B cell (primary cell): ENCODE data around the gene ARHGAP30. TPM values are rescaled to one million over a fixed set of nuclear protein-coding genes. Genes with fewer than 3 reads are reported as not detected.

ENCODE experiments used
- ATAC-seq: fragments of 200-7000 bp; cut with Tn5 transposase; one replicate; pipeline ENCODE4 v1.10.0; 2021; ENCODE audit warnings: low read depth, mild to moderate bottlenecking, moderate number of reproducible peaks, moderate library complexity
- CTCF ChIA-PET: fragments of 350-600 bp; sonication (Branson Sonifier 250); formaldehyde crosslinking; loops from one replicate; lab custom pipeline; 2021; ENCODE audit warnings: antibody characterized with exemption, inconsistent platforms; lab: Charles Lee
- POLR2A ChIA-PET: fragments of 350-600 bp; sonication (Branson Sonifier 250); formaldehyde crosslinking; loops from one replicate; lab custom pipeline; 2021; ENCODE audit warnings: antibody characterized with exemption; lab: Charles Lee
- DNase-seq: peaks from one replicate; pipeline ENCODE4 v3.0.0; 2013
- H2AFZ ChIP-seq: 2 replicates; pipeline ENCODE4 v1.6.1; 2012; ENCODE audit warnings: mild to moderate bottlenecking, low read depth, low read length; ENCODE audit not compliant: insufficient read depth, poor library complexity, severe bottlenecking
- H3K27ac ChIP-seq, 2 donors: 1 replicate in 1 of 2; 2 replicates in 1 of 2; pipeline ENCODE4 v1.5.1; 2012 to 2013; ENCODE audit warnings: low read length in 2 of 2, mild to moderate bottlenecking in 2 of 2, moderate library complexity in 1 of 2
- H3K27me3 ChIP-seq, 4 experiments: fragments of 200-600 bp in 1 of 4; sonication (generic) in 1 of 4; replicated peaks in 1 of 4; 1 replicate in 2 of 4; 2 replicates in 2 of 4; pipeline versions ENCODE4 v1.6.1 to v1.7.0; 2013 to 2016; ENCODE audit warnings: low read length in 3 of 4, mild to moderate bottlenecking in 2 of 4, mixed read lengths in 1 of 4, moderate library complexity in 1 of 4; ENCODE audit not compliant: insufficient read depth in 4 of 4, control insufficient read depth in 3 of 4; ENCODE audit errors: control extremely low read depth in 1 of 4
- H3K36me3 ChIP-seq, 2 experiments: replicated peaks in 1 of 2; 1 replicate in 1 of 2; 2 replicates in 1 of 2; pipeline versions ENCODE4 v1.6.1 to v1.7.1; 2013; ENCODE audit warnings: low read length in 1 of 2; ENCODE audit not compliant: insufficient read depth in 2 of 2, control insufficient read depth in 1 of 2; ENCODE audit errors: control extremely low read depth in 1 of 2, extremely low read depth in 1 of 2
- H3K4me1 ChIP-seq, 2 donors: fragments of 200-600 bp in 1 of 2; sonication (generic) in 1 of 2; 1 replicate in 1 of 2; 2 replicates in 1 of 2; pipeline versions ENCODE4 v1.5.1 to v1.6.1; 2013 to 2017; ENCODE audit warnings: low read length in 2 of 2; ENCODE audit not compliant: control insufficient read depth in 2 of 2, insufficient read depth in 2 of 2
- H3K4me2 ChIP-seq: replicated peaks from 2 replicates; pipeline ENCODE3; 2012; ENCODE audit warnings: mild to moderate bottlenecking, low read depth, low read length; ENCODE audit not compliant: poor library complexity, severe bottlenecking
- H3K4me3 ChIP-seq, 5 experiments: fragments of 200-600 bp in 1 of 5; sonication (generic) in 1 of 5; 1 replicate in 3 of 5; 2 replicates in 2 of 5; pipeline versions ENCODE4 v1.5.1 to v1.7.0; 2011 to 2016; ENCODE audit warnings: low read length in 4 of 5, mild to moderate bottlenecking in 4 of 5, low read depth in 2 of 5, control low read depth in 1 of 5, moderate library complexity in 1 of 5; ENCODE audit not compliant: insufficient read depth in 1 of 5; ENCODE audit errors: control extremely low read depth in 1 of 5, extremely low read depth in 1 of 5
- H3K79me2 ChIP-seq: fragments of 200-600 bp; sonication (generic); one replicate; pipeline ENCODE4 v1.6.0; 2016; ENCODE audit warnings: low read length; ENCODE audit not compliant: control insufficient read depth, insufficient read depth
- H3K9ac ChIP-seq: fragments of 200-600 bp; sonication (generic); 2 replicates; pipeline ENCODE4 v1.6.1; 2017; ENCODE audit warnings: mild to moderate bottlenecking, low read length, moderate library complexity
- H3K9me3 ChIP-seq, 3 donors: one replicate each; pipeline versions ENCODE4 v1.6.1 to v1.7.1; 2013; ENCODE audit warnings: low read length in 2 of 3; ENCODE audit not compliant: control insufficient read depth in 2 of 3, insufficient read depth in 1 of 3; ENCODE audit errors: control extremely low read depth in 1 of 3
- H4K20me1 ChIP-seq: 2 replicates; pipeline ENCODE4 v1.6.0; 2012; ENCODE audit warnings: mild to moderate bottlenecking, low read length; ENCODE audit not compliant: insufficient read depth, control insufficient read depth, poor library complexity, severe bottlenecking
- H3K27ac Mint-ChIP-seq: one replicate; pipeline ENCODE4 v1.8.0; 2021; ENCODE audit warnings: mixed read lengths
- H3K27me3 Mint-ChIP-seq: one replicate; pipeline ENCODE4 v1.8.0; 2021; ENCODE audit warnings: mixed read lengths
- H3K4me1 Mint-ChIP-seq: one replicate; pipeline ENCODE4 v1.8.0; 2021; ENCODE audit warnings: mixed read lengths
- H3K4me3 Mint-ChIP-seq: one replicate; pipeline ENCODE4 v1.8.0; 2021; ENCODE audit warnings: mixed read lengths
- H3K9me3 Mint-ChIP-seq: one replicate; pipeline ENCODE4 v1.8.0; 2022; ENCODE audit warnings: mixed read lengths; ENCODE audit not compliant: insufficient read depth
- EZH2 ChIP-seq: IDR thresholded peaks from 2 replicates; pipeline ENCODE4 v1.6.1; 2012; ENCODE audit warnings: borderline replicate concordance, low read depth, mild to moderate bottlenecking, moderate library complexity, low read length; ENCODE audit not compliant: insufficient read depth, poor library complexity, severe bottlenecking
- WGBS: methylation state at CpG from one replicate; pipeline ENCODE4 v1.1.5; 2013; ENCODE audit warnings: missing lambda C conversion rate; ENCODE audit not compliant: insufficient coverage; 5-methylcytosine and 5-hydroxymethylcytosine counted together
- intact Hi-C: fragments of 100-400 bp; cut with micrococcal nuclease; formaldehyde crosslinking; loops from one replicate; pipeline ENCODE4 v1.10.0; 2022
- polyA plus RNA-seq: library from polyadenylated mRNA; depleted of rRNA; stranded (reverse); fragments of >200 nt; gene quantifications from 2 replicates; pipeline ENCODE4 v1.2.3, GENCODE V29; 2012
- total RNA-seq, 2 donors: library from RNA; stranded (reverse); fragments of 120-200 nt in 1 of 2; gene quantifications; 1 replicate in 1 of 2; 2 replicates in 1 of 2; pipeline versions ENCODE4 v1.2.3 to v1.2.4, GENCODE V29; 2013 to 2022
- TF ChIP-seq, protein P1 (sequence below): fragments of 200-600 bp; IDR thresholded peaks from one replicate; pipeline ENCODE4 v1.8.0; 2022; ENCODE audit warnings: antibody characterized with exemption, mild to moderate bottlenecking

Gene ARHGAP30
- total and polyA plus RNA-seq, 2 donors (not counting 1 experiment from before 2014, with no cell fraction given), result 122 to 146 TPM

DNA sequence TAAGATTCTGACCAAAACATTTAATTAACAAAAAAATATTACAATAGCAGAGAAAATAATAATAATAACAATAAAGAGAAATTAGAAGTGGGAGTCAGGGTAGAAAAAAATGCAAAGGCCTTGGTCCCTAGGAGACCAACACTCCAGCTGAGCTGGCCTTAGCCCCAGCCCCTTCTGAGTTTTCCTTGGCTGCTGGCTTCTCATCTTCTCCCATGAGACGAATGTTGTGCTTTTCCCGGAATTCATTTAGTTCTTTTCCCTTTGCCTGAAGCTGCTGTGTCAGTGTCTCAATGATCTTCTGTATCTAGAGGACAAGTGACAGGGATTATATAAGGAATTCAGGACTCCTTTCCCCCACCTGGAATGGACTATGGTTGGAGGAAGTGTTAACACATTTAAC, 30.9 kb upstream of the ARHGAP30 start:
- Histone ChIP-seq H3K27me3 (no peaks in the 10 kb centered on the region), H3K79me2 (peaks cover 3% of the 10 kb centered on the region), H3K27ac (no peak overlapping the region), H3K36me3 (peaks cover 0 to 24% of the 10 kb centered on the region in 2 experiments), H2AFZ (no peak overlapping the region), H3K4me1 (peaks cover 16 to 31% of the 10 kb centered on the region in 2 donors), H3K4me3 (no peak overlapping the region), H4K20me1 (peaks cover 5% of the 10 kb centered on the region), H3K4me2 (no peak overlapping the region), H3K9me3 (no peaks in the 10 kb centered on the region), H3K9ac (no peak overlapping the region)
- no peaks in the 10 kb centered on the region for H3K27me3 Mint-ChIP-seq
- no peak for ATAC-seq
- TF ChIP-seq EZH2, result no peak
- TF ChIP-seq, protein P1, sequence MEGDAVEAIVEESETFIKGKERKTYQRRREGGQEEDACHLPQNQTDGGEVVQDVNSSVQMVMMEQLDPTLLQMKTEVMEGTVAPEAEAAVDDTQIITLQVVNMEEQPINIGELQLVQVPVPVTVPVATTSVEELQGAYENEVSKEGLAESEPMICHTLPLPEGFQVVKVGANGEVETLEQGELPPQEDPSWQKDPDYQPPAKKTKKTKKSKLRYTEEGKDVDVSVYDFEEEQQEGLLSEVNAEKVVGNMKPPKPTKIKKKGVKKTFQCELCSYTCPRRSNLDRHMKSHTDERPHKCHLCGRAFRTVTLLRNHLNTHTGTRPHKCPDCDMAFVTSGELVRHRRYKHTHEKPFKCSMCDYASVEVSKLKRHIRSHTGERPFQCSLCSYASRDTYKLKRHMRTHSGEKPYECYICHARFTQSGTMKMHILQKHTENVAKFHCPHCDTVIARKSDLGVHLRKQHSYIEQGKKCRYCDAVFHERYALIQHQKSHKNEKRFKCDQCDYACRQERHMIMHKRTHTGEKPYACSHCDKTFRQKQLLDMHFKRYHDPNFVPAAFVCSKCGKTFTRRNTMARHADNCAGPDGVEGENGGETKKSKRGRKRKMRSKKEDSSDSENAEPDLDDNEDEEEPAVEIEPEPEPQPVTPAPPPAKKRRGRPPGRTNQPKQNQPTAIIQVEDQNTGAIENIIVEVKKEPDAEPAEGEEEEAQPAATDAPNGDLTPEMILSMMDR, result no peak
- no peak for DNase-seq
- H3K9me3 Mint-ChIP-seq, result no peaks in the 10 kb centered on the region
- POLR2A ChIA-PET, result no interaction called here
- H3K4me1 Mint-ChIP-seq, result peaks cover 39% of the 10 kb centered on the region
- no CpG with 5 or more reads among the region's 2 CpGs for WGBS
- intact Hi-C loops, result no loop called here
- no peak overlapping the region for H3K27ac Mint-ChIP-seq
- CTCF ChIA-PET, result interaction anchor here (1.2 to 8.7 kb wide), 3 partner anchors 30 to 104 kb away, joined by 3 to 142 read pairs (median 137); partner anchors contain the start of genes ARHGAP30 and PPOX
- no peak overlapping the region for H3K4me3 Mint-ChIP-seq

DNA sequence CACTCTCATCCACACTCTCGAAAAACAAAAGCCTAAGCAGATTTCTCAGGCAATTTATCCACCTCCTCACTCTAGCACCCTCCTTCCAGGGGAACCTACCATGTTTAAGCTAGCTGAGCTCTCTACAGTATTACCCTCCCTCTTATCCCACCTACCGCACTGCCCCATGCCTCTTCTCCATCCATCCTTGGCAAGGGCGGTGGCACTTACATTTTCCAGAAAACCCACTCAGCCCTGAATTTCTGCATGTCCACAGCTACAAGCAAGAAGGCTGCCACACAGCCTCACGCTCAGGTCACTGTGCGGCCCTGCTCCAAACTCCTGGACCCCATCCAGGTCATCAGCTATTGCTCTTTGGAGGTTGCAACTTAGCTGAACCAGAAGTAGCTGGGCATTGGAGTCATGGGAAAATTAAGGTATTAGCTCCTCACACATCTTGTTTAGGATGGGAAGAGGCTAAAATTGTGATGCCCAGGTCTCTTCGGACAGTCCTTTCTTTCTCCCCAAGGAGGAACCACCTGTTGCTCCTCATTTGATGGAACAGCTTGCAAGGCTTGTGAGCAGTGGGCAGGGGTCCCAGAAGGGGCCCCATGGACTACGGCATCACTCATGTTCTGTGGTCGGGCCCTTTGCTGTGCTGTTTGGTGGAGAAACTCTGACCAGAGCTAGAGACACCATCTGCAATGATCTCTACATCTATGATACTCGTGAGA, 29.6 kb upstream of the ARHGAP30 start:
- no peak for DNase-seq
- Histone ChIP-seq H2AFZ (no peak overlapping the region), H3K9ac (no peak overlapping the region), H3K9me3 (no peaks in the 10 kb centered on the region), H3K27me3 (no peaks in the 10 kb centered on the region), H3K79me2 (no peaks in the 10 kb centered on the region), H3K4me3 (no peak overlapping the region), H4K20me1 (no peaks in the 10 kb centered on the region), H3K27ac (no peak overlapping the region), H3K4me2 (peak overlapping the region; percentile 87), H3K36me3 (peaks cover 0 to 24% of the 10 kb centered on the region in 2 experiments), H3K4me1 (peaks cover 16 to 31% of the 10 kb centered on the region in 2 donors)
- no peak for ATAC-seq
- POLR2A ChIA-PET, result interaction anchor here (0.9 to 2.8 kb wide), 7 partner anchors 17 to 109 kb away, joined by 3 to 23 read pairs (median 5); partner anchors contain the start of genes ARHGAP30, F11R, NIT1 and PFDN2
- Mint-ChIP-seq H3K9me3 (no peaks in the 10 kb centered on the region), H3K4me3 (peak overlapping the region; percentile 94), H3K27me3 (no peaks in the 10 kb centered on the region), H3K27ac (peak overlapping the region; percentile 90), H3K4me1 (peaks cover 36% of the 10 kb centered on the region)
- CTCF ChIA-PET, result interaction anchor here (1.2 to 8.7 kb wide), 8 partner anchors 28 to 103 kb away, joined by 4 to 142 read pairs (median 33); partner anchors contain the start of genes ARHGAP30, F11R, TSTD1 and USF1
- intact Hi-C loops, result loop anchor here (5.0 to 10.0 kb wide), 2 partner anchors 77 to 286 kb away; partner anchors contain the start of gene F11R
- no peak for TF ChIP-seq EZH2
- TF ChIP-seq, protein P1, result no peak
- 99% methylated on average over 8 of the region's 9 CpGs for WGBS
